GM19397 (cell line): ENCODE results near the gene STAT1.

Experiments used
- ATAC-seq: cut with Tn5 transposase; IDR thresholded peaks from one replicate; pipeline ENCODE4 v1.9.1; 2021; ENCODE audit warnings: mild to moderate bottlenecking, moderate library complexity; ENCODE audit not compliant: unreplicated experiment

The STAT1 gene

GRCh38 chr2:190927301-190927700 lies 86.7 kb downstream of the STAT1 start:
- no peak for ATAC-seq

DNA sequence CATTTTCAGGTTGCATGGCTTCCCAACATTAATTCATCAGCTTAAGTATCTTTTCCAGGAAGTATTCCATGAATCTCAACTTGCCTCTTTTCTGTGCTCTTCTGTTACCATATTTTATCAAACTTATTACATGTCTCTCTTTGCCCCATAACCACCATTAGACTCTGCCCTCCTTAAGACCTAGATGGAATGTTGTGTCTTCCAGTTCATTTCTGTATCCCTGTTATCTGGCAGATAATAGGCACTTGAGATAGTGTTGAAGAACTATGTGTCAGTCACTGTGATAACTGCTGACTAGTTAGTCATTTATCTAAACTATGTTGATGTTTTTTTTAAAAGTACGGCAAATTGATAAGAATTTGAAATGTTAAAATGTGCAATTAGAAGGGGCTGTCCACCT lies 91.6 kb downstream of the STAT1 start:
- ATAC-seq, result no peak

DNA sequence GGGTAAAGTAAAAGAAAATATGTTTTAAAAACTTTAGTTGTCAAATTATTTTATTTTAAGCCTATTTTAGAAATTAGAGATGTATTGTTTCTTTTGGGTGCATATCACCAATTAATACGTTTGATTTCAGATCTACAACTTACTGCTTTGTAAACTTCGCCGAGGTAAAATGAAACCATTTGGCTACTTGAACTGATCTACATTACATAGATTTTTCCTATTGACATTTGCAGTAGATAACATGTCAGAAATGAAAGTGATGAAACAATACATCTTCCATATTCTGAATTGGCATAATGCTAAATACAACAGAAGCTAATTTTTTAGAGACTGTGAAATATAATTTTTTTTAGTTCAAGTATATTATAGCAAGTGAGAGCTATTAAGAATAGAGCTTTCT lies 93.9 kb downstream of the STAT1 start:
- ATAC-seq, result no peak
